Measurements from ENCODE around the gene LAMTOR3. TPM values are rescaled to one million over a fixed set of nuclear protein-coding genes. Genes with fewer than 3 reads are reported as not detected.

The LAMTOR3 gene
- total RNA-seq, 1 experiment from 2014 or later: 30.6 TPM

GRCh38 chr4:99868126-99868596, 26.1 kb downstream of the LAMTOR3 start:
- no peak overlapping the region for H3K23ac ChIP-seq (ENCODE audit: insufficient read length, low read depth, low read length)
- no peaks in the 10 kb centered on the region for H3K23me2 ChIP-seq (ENCODE audit: insufficient read length, low read depth, low read length, poor library complexity, severe bottlenecking)
- no peaks in the 10 kb centered on the region for H3K9me3 ChIP-seq (ENCODE audit: control insufficient read depth, low read depth, low read length)
- H3K27me3 ChIP-seq (ENCODE audit: insufficient read depth, low read length): no peaks in the 10 kb centered on the region
- no peak overlapping the region for H2BK12ac ChIP-seq (ENCODE audit: insufficient read length, low read depth, low read length)
- H3K56ac ChIP-seq (ENCODE audit: insufficient read length, low read depth, low read length): no peak overlapping the region
- DNase-seq: peak; percentile 32
- Mint-ChIP-seq H3K4me3 (no peak overlapping the region), H3K9me3 (no peaks in the 10 kb centered on the region), H3K36me3 (ENCODE audit: insufficient read depth in 1 of 3, low read depth in 3 of 3) (no peaks in the 10 kb centered on the region), H3K27me3 (ENCODE audit: low read depth) (no peaks in the 10 kb centered on the region), H3K4me1 (peaks cover 8 to 11% of the 10 kb centered on the region in 2 experiments), H3K27ac (peak overlapping the region in 2 of 3 experiments; percentile 60 to 84; a peak in 5 of 7 replicates)
- no peak overlapping the region for H3K4me2 ChIP-seq (ENCODE audit: insufficient read depth, insufficient read length, low read length)
- H3K4me1 ChIP-seq (ENCODE audit: insufficient read depth, low read length): no peaks in the 10 kb centered on the region
- H2BK5ac ChIP-seq (ENCODE audit: insufficient read length, low read length): no peak overlapping the region
- H4K91ac ChIP-seq (ENCODE audit: insufficient read length, low read depth, low read length): no peak overlapping the region
- H4K20me1 ChIP-seq (ENCODE audit: control insufficient read depth, insufficient read depth, insufficient read length): no peaks in the 10 kb centered on the region
- H4K5ac ChIP-seq (ENCODE audit: insufficient read length, low read depth, low read length): no peak overlapping the region
- H3K79me1 ChIP-seq (ENCODE audit: insufficient read depth, low read depth, low read length, poor library complexity, severe bottlenecking): no peaks in the 10 kb centered on the region
- H4K8ac ChIP-seq (replicated peaks; ENCODE audit: insufficient read length, low read depth, low read length): no peak overlapping the region
- no peak overlapping the region for H3K18ac ChIP-seq (ENCODE audit: insufficient read length, low read depth, low read length)
- WGBS (ENCODE audit: extremely low coverage, insufficient read length, low lambda C conversion rate): no CpG with 5 or more reads among the region's 8 CpGs
- no peak overlapping the region for H3K4ac ChIP-seq (ENCODE audit: low read depth, low read length)
- H3K79me2 ChIP-seq (ENCODE audit: insufficient read depth, low read length): no peaks in the 10 kb centered on the region
- no peak overlapping the region for H2BK15ac ChIP-seq (ENCODE audit: low read depth, low read length)
- no peak overlapping the region for H2BK120ac ChIP-seq (ENCODE audit: low read depth, low read length, poor library complexity, severe bottlenecking)
- TF ChIP-seq CTCF (conservative IDR thresholded peaks at IDR 0.05): no peak
- no peak overlapping the region for H3K14ac ChIP-seq (ENCODE audit: insufficient read depth, low read length)
- no peak overlapping the region for H3K27ac ChIP-seq (ENCODE audit: insufficient read length, low read depth, low read length)
- no peak overlapping the region for H2AK5ac ChIP-seq (ENCODE audit: insufficient read length, low read length)
- no peak overlapping the region for H3K9ac ChIP-seq (ENCODE audit: extremely low read depth, insufficient read length, low read length)
- no peak overlapping the region for H2BK20ac ChIP-seq (ENCODE audit: low read depth, low read length, poor library complexity, severe bottlenecking)
- no peak overlapping the region for H3T11ph ChIP-seq (ENCODE audit: low read length)
- peak overlapping the region; percentile 86 for H2AFZ ChIP-seq (ENCODE audit: low read length)

Measured in H9 (cell line).